OCI-LY3 (cell line): ENCODE measurements around the gene C1orf216.

ENCODE experiments used
- H2AFZ ChIP-seq: fragments of 200-600, 300-600 bp; shearing (Covaris generic); 2 replicates; pipeline ENCODE4 v1.6.0; 2014; ENCODE audit warnings: antibody characterized with exemption, low read depth, low read length
- H3K27ac ChIP-seq: fragments of 200-600, 300-600 bp; sonication (generic); 2 replicates; pipeline ENCODE4 v1.5.1; 2014; ENCODE audit warnings: mild to moderate bottlenecking, low read length, moderate library complexity, mixed read lengths
- H3K27me3 ChIP-seq: fragments of 200-600, 300-600 bp; sonication (generic); 2 replicates; pipeline ENCODE4 v1.6.1; 2014; ENCODE audit warnings: low read depth, low read length, mixed read lengths
- H3K36me3 ChIP-seq: fragments of 200-600, 300-600 bp; sonication (generic); replicated peaks from 2 replicates; pipeline ENCODE3; 2014; ENCODE audit warnings: low read depth, low read length, mixed read lengths
- H3K4me1 ChIP-seq: fragments of 300-600, 200-600 bp; sonication (generic); 2 replicates; pipeline ENCODE4 v1.6.1; 2014; ENCODE audit warnings: low read length, mixed read lengths
- H3K4me2 ChIP-seq: fragments of 200-600, 300-600 bp; sonication (generic); 2 replicates; pipeline ENCODE4 v1.6.1; 2014; ENCODE audit warnings: low read length, mixed read lengths
- H3K4me3 ChIP-seq: fragments of 300-600, 200-600 bp; sonication (generic); 2 replicates; pipeline ENCODE4 v1.5.1; 2014; ENCODE audit warnings: antibody characterized with exemption, mild to moderate bottlenecking, low read length, moderate library complexity
- H3K79me2 ChIP-seq: fragments of 300-600, 200-600 bp; shearing (Covaris generic); 2 replicates; pipeline ENCODE4 v1.6.1; 2014; ENCODE audit warnings: mild to moderate bottlenecking, low read length, mixed read lengths
- H3K9ac ChIP-seq: fragments of 300-600, 200-600 bp; shearing (Covaris generic); 2 replicates; pipeline ENCODE4 v1.6.0; 2014; ENCODE audit warnings: mild to moderate bottlenecking, low read length, moderate library complexity
- H3K9me3 ChIP-seq: fragments of 200-600, 300-600 bp; shearing (Covaris generic); 2 replicates; pipeline ENCODE4 v1.6.1; 2014; ENCODE audit warnings: low read length, mixed read lengths; ENCODE audit not compliant: insufficient read depth
- H4K20me1 ChIP-seq: fragments of 200-600, 300-600 bp; sonication (generic); 2 replicates; pipeline ENCODE4 v1.6.1; 2016; ENCODE audit warnings: low read length, mixed read lengths; ENCODE audit not compliant: insufficient read depth
- CTCF ChIP-seq: fragments of 200-600, 300-600 bp; sonication (generic); IDR thresholded peaks from 2 replicates; pipeline ENCODE4 v1.5.1; 2014; ENCODE audit warnings: antibody characterized with exemption, low read length, low read depth
- EZH2phosphoT487 ChIP-seq: fragments of 200-600 bp; shearing (Covaris generic); IDR thresholded peaks from 2 replicates; pipeline ENCODE4 v1.6.1; 2018; ENCODE audit warnings: antibody characterized with exemption, mixed run types, low read depth

The C1orf216 gene

DNA sequence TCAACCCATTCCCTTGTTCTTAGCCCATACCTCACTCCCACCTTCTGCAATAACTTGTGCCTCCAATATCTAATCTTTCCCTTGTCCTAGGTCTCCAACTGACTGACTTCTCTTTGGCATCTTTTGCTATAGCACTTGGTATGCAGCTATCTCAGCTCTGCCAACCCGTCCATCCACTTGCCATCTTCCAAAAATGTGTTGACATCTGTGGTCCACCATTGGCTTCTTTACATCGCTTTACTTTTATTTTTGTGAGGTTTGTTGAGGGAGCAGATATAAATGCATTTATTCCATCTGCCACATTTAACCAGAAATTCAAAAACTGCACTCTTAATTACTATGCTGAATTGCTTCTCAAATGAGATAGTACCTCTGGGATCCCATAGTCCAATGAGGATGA, 52.5 kb downstream of the C1orf216 start:
- H4K20me1 ChIP-seq, result no peaks in the 10 kb centered on the region
- H3K9me3 ChIP-seq, result no peaks in the 10 kb centered on the region
- no peaks in the 10 kb centered on the region for H3K4me1 ChIP-seq
- H3K4me2 ChIP-seq, result no peak overlapping the region
- H3K4me3 ChIP-seq, result no peak overlapping the region
- H3K79me2 ChIP-seq, result no peaks in the 10 kb centered on the region
- no peak overlapping the region for H2AFZ ChIP-seq
- TF ChIP-seq CTCF (no peak), EZH2phosphoT487 (no peak)
- H3K9ac ChIP-seq, result no peak overlapping the region
- no peak overlapping the region for H3K27ac ChIP-seq
- H3K36me3 ChIP-seq, result no peaks in the 10 kb centered on the region
- H3K27me3 ChIP-seq, result peaks cover 10% of the 10 kb centered on the region; the same call in 1 of the 2 replicates
